DND-41 (cell line): ENCODE results near the gene CD55.

Experiments used
- EZH2 ChIP-seq: IDR thresholded peaks from 3 replicates; pipeline ENCODE4 v1.6.1; 2012; ENCODE audit warnings: borderline replicate concordance, low read depth, mild to moderate bottlenecking, moderate library complexity, low read length, inconsistent platforms; ENCODE audit not compliant: severe bottlenecking
- TF ChIP-seq, protein P1 (sequence below): IDR thresholded peaks from 2 replicates; pipeline ENCODE4 v1.5.1; 2012; ENCODE audit warnings: borderline replicate concordance, low read length, moderate library complexity, mild to moderate bottlenecking; ENCODE audit not compliant: poor library complexity, severe bottlenecking; ENCODE audit errors: extremely low read depth

DNA sequence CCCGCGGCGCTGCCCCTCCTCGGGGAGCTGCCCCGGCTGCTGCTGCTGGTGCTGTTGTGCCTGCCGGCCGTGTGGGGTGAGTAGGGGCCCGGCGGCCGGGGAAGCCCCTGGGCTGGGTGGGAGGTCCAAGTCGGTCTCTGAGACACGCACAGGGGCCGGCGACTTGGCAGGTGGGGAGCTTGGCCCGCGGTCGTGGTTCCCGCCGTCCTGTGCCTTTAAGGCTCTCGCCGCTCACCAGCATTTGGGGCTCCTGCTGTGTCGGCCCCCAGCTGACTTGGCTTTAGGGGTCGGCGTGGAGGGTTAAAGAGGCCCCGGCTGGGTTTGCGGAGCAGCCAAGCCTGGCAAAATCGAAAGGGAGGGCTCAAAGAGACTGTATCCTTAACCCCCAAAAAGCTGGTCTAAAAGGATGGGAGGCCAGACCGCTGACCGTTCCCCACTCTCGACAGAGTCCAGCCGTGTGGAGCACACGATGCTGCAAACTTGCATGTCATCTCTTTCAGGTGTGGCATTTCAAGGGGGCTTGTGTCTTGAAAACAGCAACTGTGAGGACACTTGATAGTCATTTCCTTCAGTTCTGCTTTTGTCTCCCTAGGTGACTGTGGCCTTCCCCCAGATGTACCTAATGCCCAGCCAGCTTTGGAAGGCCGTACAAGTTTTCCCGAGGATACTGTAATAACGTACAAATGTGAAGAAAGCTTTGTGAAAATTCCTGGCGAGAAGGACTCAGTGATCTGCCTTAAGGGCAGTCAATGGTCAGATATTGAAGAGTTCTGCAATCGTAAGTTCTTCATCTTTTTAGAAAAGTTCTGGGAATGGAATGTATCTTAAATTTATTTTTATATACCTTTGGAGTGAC is 540 bp downstream of the CD55 start:
- TF ChIP-seq EZH2 = peak; percentile 92
- TF ChIP-seq, protein P1, sequence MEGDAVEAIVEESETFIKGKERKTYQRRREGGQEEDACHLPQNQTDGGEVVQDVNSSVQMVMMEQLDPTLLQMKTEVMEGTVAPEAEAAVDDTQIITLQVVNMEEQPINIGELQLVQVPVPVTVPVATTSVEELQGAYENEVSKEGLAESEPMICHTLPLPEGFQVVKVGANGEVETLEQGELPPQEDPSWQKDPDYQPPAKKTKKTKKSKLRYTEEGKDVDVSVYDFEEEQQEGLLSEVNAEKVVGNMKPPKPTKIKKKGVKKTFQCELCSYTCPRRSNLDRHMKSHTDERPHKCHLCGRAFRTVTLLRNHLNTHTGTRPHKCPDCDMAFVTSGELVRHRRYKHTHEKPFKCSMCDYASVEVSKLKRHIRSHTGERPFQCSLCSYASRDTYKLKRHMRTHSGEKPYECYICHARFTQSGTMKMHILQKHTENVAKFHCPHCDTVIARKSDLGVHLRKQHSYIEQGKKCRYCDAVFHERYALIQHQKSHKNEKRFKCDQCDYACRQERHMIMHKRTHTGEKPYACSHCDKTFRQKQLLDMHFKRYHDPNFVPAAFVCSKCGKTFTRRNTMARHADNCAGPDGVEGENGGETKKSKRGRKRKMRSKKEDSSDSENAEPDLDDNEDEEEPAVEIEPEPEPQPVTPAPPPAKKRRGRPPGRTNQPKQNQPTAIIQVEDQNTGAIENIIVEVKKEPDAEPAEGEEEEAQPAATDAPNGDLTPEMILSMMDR = no peak
